ENCODE measurements around the gene LONP2.

The LONP2 gene

GRCh38 chr16:48244080-48244862 lies at the start of gene LONP2:
Gene LONP2 (plus strand): TSS chr16:48244300. CDS start chr16:48244389, 89 bp downstream.
- H3K27ac Mint-ChIP-seq, result peak within 1 kb of the TSS; percentile 93
- peak; percentile 98 for ATAC-seq
- peaks cover 5% of the 10 kb centered on the region for H3K9me3 Mint-ChIP-seq
- DNase-seq, result peak; percentile 95
- H3K36me3 Mint-ChIP-seq (ENCODE audit: low read depth), result peaks cover 2% of the 10 kb centered on the region
- peak within 1 kb of the TSS; percentile 96 for H3K4me3 Mint-ChIP-seq
- H3K27me3 Mint-ChIP-seq, result no peaks in the 10 kb centered on the region
- H3K4me1 Mint-ChIP-seq, result peaks cover 36% of the 10 kb centered on the region

DNA sequence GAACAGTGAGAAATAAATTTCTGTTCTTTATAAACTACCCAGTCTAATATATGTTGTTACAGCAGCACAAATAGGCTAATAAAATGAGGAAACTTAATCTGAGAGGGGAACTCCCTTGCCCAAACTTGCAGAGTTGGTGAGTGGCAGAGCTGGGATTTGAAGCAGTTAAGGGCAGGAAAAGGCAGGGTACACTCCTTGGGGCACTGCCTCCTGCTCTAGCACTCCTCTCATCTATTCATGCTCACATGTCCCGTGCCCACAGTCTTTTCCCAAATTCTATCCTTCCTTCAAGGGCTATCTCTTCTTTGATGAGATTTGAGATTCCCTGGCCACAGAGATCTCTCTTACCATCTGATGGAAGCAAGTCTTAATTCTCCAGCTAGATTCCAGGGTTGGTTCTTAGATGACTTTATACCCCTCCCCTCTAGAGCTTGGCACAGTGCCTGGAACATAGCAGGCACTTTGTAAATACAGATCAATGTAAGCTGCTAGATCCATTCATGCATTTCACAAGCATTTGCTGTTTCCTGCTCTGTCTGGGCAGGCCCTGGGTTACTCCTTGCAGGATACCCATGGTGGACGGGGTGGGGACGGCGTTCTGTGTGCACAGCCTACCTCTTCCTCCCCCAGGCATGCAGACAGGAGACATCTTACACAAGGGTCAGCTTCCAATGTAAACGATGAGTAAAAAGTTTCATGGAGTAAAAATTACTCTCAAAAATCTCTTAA lies 49.1 kb upstream of the LONP2 start:
- Mint-ChIP-seq H3K27me3 (no peaks in the 10 kb centered on the region), H3K4me3 (no peak overlapping the region), H3K27ac (no peak overlapping the region), H3K36me3 (ENCODE audit: low read depth) (no peaks in the 10 kb centered on the region), H3K9me3 (no peaks in the 10 kb centered on the region), H3K4me1 (no peaks in the 10 kb centered on the region)
- ATAC-seq (no peak), DNase-seq (no peak)

- Mint-ChIP-seq H3K9me3 (no peaks in the 10 kb centered on the region), H3K4me3 (no peak overlapping the region), H3K27me3 (no peaks in the 10 kb centered on the region), H3K36me3 (ENCODE audit: low read depth) (no peaks in the 10 kb centered on the region), H3K4me1 (no peaks in the 10 kb centered on the region), H3K27ac (no peak overlapping the region)
- ATAC-seq (no peak), DNase-seq (no peak)
Observed at GRCh38 chr16:48197294-48197693, 46.8 kb upstream of the LONP2 start.

GRCh38 chr16:48201515-48202201 lies 42.4 kb upstream of the LONP2 start:
- ATAC-seq (no peak), DNase-seq (no peak)
- no peak overlapping the region for H3K4me3 Mint-ChIP-seq
- H3K27ac Mint-ChIP-seq, result no peak overlapping the region
- no peaks in the 10 kb centered on the region for H3K9me3 Mint-ChIP-seq
- no peaks in the 10 kb centered on the region for H3K36me3 Mint-ChIP-seq (ENCODE audit: low read depth)
- no peaks in the 10 kb centered on the region for H3K4me1 Mint-ChIP-seq
- peaks cover 4% of the 10 kb centered on the region for H3K27me3 Mint-ChIP-seq

DNA sequence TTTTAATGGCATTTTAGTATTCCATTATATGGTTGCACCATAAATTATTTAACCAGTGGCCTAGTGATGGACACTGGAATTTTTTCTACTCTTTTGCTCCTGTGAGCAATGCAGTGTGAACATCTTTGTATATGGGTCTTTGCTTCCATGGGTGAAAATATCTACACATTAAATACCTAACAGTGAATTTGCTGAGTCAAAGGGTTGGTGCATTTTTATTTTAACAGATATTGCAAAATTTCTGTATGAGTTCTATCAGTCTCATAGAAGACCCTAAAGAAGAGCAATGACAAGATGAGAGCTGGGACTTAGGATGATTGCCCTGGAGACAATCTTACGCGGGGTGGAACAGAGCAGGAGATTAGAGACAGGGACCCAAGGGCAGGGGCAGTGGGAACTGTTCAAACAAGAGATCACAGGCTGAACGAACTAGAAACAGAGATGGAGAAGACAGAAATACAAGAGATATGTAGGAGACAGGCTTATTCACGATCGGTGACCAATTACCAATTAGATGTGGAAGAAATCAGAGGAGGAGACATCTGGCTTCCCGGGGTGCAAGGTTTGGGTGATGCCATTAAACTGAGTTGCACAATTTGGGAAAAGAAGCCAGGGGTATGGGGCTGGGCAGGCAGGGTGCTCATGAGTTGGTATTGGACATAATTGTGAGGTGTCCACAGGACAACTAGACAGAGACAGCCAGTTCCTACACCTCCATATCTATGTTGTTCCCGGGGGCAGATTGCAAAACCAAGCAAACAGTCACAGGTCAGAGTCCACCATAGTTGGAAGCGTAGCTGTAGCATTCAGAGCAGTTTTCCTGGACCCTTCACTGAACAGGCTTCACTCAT lies 39.9 kb upstream of the LONP2 start:
- H3K27me3 Mint-ChIP-seq, result peaks cover 12% of the 10 kb centered on the region
- no peaks in the 10 kb centered on the region for H3K36me3 Mint-ChIP-seq (ENCODE audit: low read depth)
- DNase-seq (no peak), ATAC-seq (no peak)
- no peaks in the 10 kb centered on the region for H3K9me3 Mint-ChIP-seq
- H3K4me1 Mint-ChIP-seq, result no peaks in the 10 kb centered on the region
- no peak overlapping the region for H3K27ac Mint-ChIP-seq
- H3K4me3 Mint-ChIP-seq, result no peak overlapping the region

- H3K36me3 Mint-ChIP-seq (ENCODE audit: low read depth), result no peaks in the 10 kb centered on the region
- H3K9me3 Mint-ChIP-seq, result no peaks in the 10 kb centered on the region
- H3K4me1 Mint-ChIP-seq, result no peaks in the 10 kb centered on the region
- no peak overlapping the region for H3K27ac Mint-ChIP-seq
- ATAC-seq (no peak), DNase-seq (no peak)
- H3K27me3 Mint-ChIP-seq, result peaks cover 12% of the 10 kb centered on the region
- H3K4me3 Mint-ChIP-seq, result no peak overlapping the region
Observed at GRCh38 chr16:48204825-48205151, 39.3 kb upstream of the LONP2 start.

- H3K27me3 Mint-ChIP-seq, result peaks cover 12% of the 10 kb centered on the region
- ATAC-seq (no peak), DNase-seq (no peak)
- no peaks in the 10 kb centered on the region for H3K9me3 Mint-ChIP-seq
- no peaks in the 10 kb centered on the region for H3K4me1 Mint-ChIP-seq
- no peak overlapping the region for H3K4me3 Mint-ChIP-seq
- H3K36me3 Mint-ChIP-seq (ENCODE audit: low read depth), result no peaks in the 10 kb centered on the region
- H3K27ac Mint-ChIP-seq, result no peak overlapping the region
Observed at GRCh38 chr16:48206594-48207242, 37.4 kb upstream of the LONP2 start.

- Mint-ChIP-seq H3K4me1 (no peaks in the 10 kb centered on the region), H3K9me3 (no peaks in the 10 kb centered on the region), H3K27ac (no peak overlapping the region), H3K27me3 (peaks cover 8% of the 10 kb centered on the region), H3K36me3 (ENCODE audit: low read depth) (no peaks in the 10 kb centered on the region), H3K4me3 (no peak overlapping the region)
- ATAC-seq (no peak), DNase-seq (no peak)
Observed at GRCh38 chr16:48210747-48211146, 33.4 kb upstream of the LONP2 start.

GRCh38 chr16:48212033-48212432 lies 32.1 kb upstream of the LONP2 start:
- Mint-ChIP-seq H3K4me3 (no peak overlapping the region), H3K27me3 (peaks cover 5% of the 10 kb centered on the region)

GRCh38 chr16:48215738-48216137 lies 28.4 kb upstream of the LONP2 start:
- no peak overlapping the region for H3K4me3 Mint-ChIP-seq
- peaks cover 5% of the 10 kb centered on the region for H3K9me3 Mint-ChIP-seq
- H3K27me3 Mint-ChIP-seq, result no peaks in the 10 kb centered on the region

More at GRCh38 chr16:48212033-48212432, 32.1 kb upstream of the LONP2 start:
- H3K4me1 Mint-ChIP-seq, result no peaks in the 10 kb centered on the region
- H3K27ac Mint-ChIP-seq, result no peak overlapping the region
- no peaks in the 10 kb centered on the region for H3K36me3 Mint-ChIP-seq (ENCODE audit: low read depth)
- DNase-seq (no peak), ATAC-seq (no peak)
- H3K9me3 Mint-ChIP-seq, result no peaks in the 10 kb centered on the region

GRCh38 chr16:48217708-48218107 lies 26.4 kb upstream of the LONP2 start:
- ATAC-seq (no peak), DNase-seq (no peak)
- Mint-ChIP-seq H3K27ac (no peak overlapping the region), H3K9me3 (peaks cover 5% of the 10 kb centered on the region), H3K4me3 (no peak overlapping the region), H3K27me3 (no peaks in the 10 kb centered on the region), H3K36me3 (ENCODE audit: low read depth) (no peaks in the 10 kb centered on the region), H3K4me1 (no peaks in the 10 kb centered on the region)

More at GRCh38 chr16:48215738-48216137, 28.4 kb upstream of the LONP2 start:
- DNase-seq, result no peak
- Mint-ChIP-seq H3K36me3 (ENCODE audit: low read depth) (no peaks in the 10 kb centered on the region), H3K4me1 (no peaks in the 10 kb centered on the region), H3K27ac (no peak overlapping the region)
- ATAC-seq, result no peak

- Mint-ChIP-seq H3K36me3 (ENCODE audit: low read depth) (no peaks in the 10 kb centered on the region), H3K4me1 (no peaks in the 10 kb centered on the region), H3K27ac (no peak overlapping the region), H3K9me3 (peaks cover 5% of the 10 kb centered on the region), H3K4me3 (no peak overlapping the region), H3K27me3 (no peaks in the 10 kb centered on the region)
- ATAC-seq (no peak), DNase-seq (no peak)
Observed at GRCh38 chr16:48218473-48218872, 25.6 kb upstream of the LONP2 start.

DNA sequence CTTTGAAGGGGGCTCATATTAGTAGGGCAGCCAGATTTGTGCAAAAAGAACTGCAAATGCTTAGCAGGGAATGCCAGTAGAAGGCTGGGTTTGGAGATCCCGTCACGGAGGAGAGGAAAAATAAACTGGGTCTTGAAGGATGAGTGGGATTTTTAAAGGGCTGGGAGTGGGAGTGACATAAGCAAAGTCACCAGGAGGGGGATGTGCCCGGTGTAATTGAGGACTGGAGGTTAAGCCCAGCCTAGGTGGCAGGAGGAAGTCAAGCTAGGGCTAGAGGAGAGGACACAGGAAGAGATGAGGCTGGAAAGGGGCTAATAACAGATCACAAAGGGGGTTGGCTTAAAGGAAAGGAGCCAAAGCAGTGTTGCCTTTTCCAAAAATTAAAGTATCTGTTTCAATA lies 23.2 kb upstream of the LONP2 start:
- peaks cover 5% of the 10 kb centered on the region for H3K9me3 Mint-ChIP-seq
- H3K27me3 Mint-ChIP-seq, result no peaks in the 10 kb centered on the region
- H3K4me3 Mint-ChIP-seq, result no peak overlapping the region
- no peaks in the 10 kb centered on the region for H3K4me1 Mint-ChIP-seq
- no peaks in the 10 kb centered on the region for H3K36me3 Mint-ChIP-seq (ENCODE audit: low read depth)
- DNase-seq (no peak), ATAC-seq (no peak)
- H3K27ac Mint-ChIP-seq, result no peak overlapping the region

- H3K4me3 Mint-ChIP-seq, result no peak overlapping the region
- no peaks in the 10 kb centered on the region for H3K4me1 Mint-ChIP-seq
- no peaks in the 10 kb centered on the region for H3K27me3 Mint-ChIP-seq
- H3K27ac Mint-ChIP-seq, result no peak overlapping the region
- peaks cover 4% of the 10 kb centered on the region for H3K9me3 Mint-ChIP-seq
- H3K36me3 Mint-ChIP-seq (ENCODE audit: low read depth), result no peaks in the 10 kb centered on the region
- ATAC-seq, result no peak
- no peak for DNase-seq
Observed at GRCh38 chr16:48223490-48223889, 20.6 kb upstream of the LONP2 start.
